PC-3 (cell line): ENCODE measurements around the gene AEN. TPM values are rescaled to one million over a fixed set of nuclear protein-coding genes. Genes with fewer than 3 reads are reported as not detected.

Experiments
- ATAC-seq: fragments of 200-7000 bp; cut with Tn5 transposase; 2 replicates; pipeline ENCODE4 v1.9.1; 2020; ENCODE audit warnings: mild to moderate bottlenecking, moderate library complexity
- BruUV-seq: library from RNA; stranded (reverse); fragments of 400-500 nt; replicated peaks from 2 replicates; lab custom pipeline; 2021; lab: Mats Ljungman, UMichigan
- CTCF ChIA-PET: fragments of 300-600 bp; sonication (Branson Sonifier 250); formaldehyde crosslinking; loops from one replicate; lab custom pipeline; 2022; ENCODE audit warnings: antibody characterized with exemption; lab: Charles Lee
- POLR2A ChIA-PET: fragments of 300-600 bp; sonication (Branson Sonifier 250); formaldehyde crosslinking; loops from one replicate; lab custom pipeline; 2022; ENCODE audit warnings: antibody characterized with exemption; ENCODE audit not compliant: unreplicated experiment; lab: Charles Lee
- DNase-seq: peaks from one replicate; pipeline ENCODE4 v3.0.0-alpha.2; 2015
- H2AFZ ChIP-seq: fragments of 300-600 bp; sonication (generic); 2 replicates; pipeline ENCODE4 v1.6.0; 2016; ENCODE audit warnings: antibody characterized with exemption, low read length
- H3F3A ChIP-seq: fragments of 300-600 bp; sonication (generic); one replicate; pipeline ENCODE4 v1.6.0; 2017; ENCODE audit warnings: antibody characterized with exemption, low read length, control low read depth, mild to moderate bottlenecking; ENCODE audit not compliant: unreplicated experiment
- H3K27ac ChIP-seq: fragments of 300-600 bp; sonication (generic); 2 replicates; pipeline ENCODE4 v1.5.1; 2016; ENCODE audit warnings: mild to moderate bottlenecking, low read length
- H3K27me3 ChIP-seq: fragments of 300-600 bp; sonication (generic); 2 replicates; pipeline ENCODE4 v1.6.1; 2016; ENCODE audit warnings: low read length, mixed read lengths
- H3K36me3 ChIP-seq: fragments of 300-600 bp; sonication (generic); 2 replicates; pipeline ENCODE4 v1.6.1; 2016; ENCODE audit warnings: low read depth, mixed run types, low read length, mixed read lengths
- H3K4me1 ChIP-seq: fragments of 300-600 bp; sonication (generic); 2 replicates; pipeline ENCODE4 v1.5.1; 2016; ENCODE audit warnings: low read length; ENCODE audit not compliant: insufficient read depth
- H3K4me2 ChIP-seq: fragments of 300-600 bp; sonication (generic); 2 replicates; pipeline ENCODE4 v1.6.0; 2016; ENCODE audit warnings: low read length
- H3K4me3 ChIP-seq: fragments of 300-600 bp; sonication (generic); 2 replicates; pipeline ENCODE4 v1.5.1; 2016; ENCODE audit warnings: mild to moderate bottlenecking, low read length, mixed read lengths
- H3K79me2 ChIP-seq: fragments of 300-600 bp; sonication (generic); 2 replicates; pipeline ENCODE4 v1.6.1; 2017; ENCODE audit warnings: low read length, mixed read lengths
- H3K9ac ChIP-seq: fragments of 300-600 bp; sonication (generic); 2 replicates; pipeline ENCODE4 v1.6.0; 2016; ENCODE audit warnings: mild to moderate bottlenecking, low read length
- H3K9me2 ChIP-seq: fragments of 300-600 bp; sonication (generic); replicated peaks from 2 replicates; pipeline ENCODE4 v1.6.1; 2016; ENCODE audit warnings: mixed run types, low read length, mixed read lengths
- H3K9me3 ChIP-seq: fragments of 300-600 bp; sonication (generic); 2 replicates; pipeline ENCODE4 v1.6.1; 2016; ENCODE audit warnings: low read length, mixed read lengths
- H4K20me1 ChIP-seq: fragments of 300-600 bp; sonication (generic); 2 replicates; pipeline ENCODE4 v1.6.1; 2016; ENCODE audit warnings: low read length, mixed read lengths
- EZH2 ChIP-seq: fragments of 300-600 bp; sonication (generic); IDR thresholded peaks from one replicate; pipeline ENCODE4 v1.6.1; 2017; ENCODE audit warnings: antibody characterized with exemption, mild to moderate bottlenecking, low read length; ENCODE audit not compliant: unreplicated experiment
- EZH2phosphoT487 ChIP-seq: fragments of 300-600 bp; sonication (generic); IDR thresholded peaks from 2 replicates; pipeline ENCODE4 v1.6.1; 2018; ENCODE audit warnings: mild to moderate bottlenecking, antibody characterized with exemption, low read length, borderline replicate concordance
- intact Hi-C: fragments of 100-400 bp; cut with micrococcal nuclease; formaldehyde crosslinking; loops from 2 replicates; pipeline ENCODE4 v1.9.0; 2023
- total RNA-seq: library from RNA; depleted of rRNA; stranded (reverse); fragments of >200 nt; gene quantifications from 2 replicates; pipeline ENCODE4 v1.2.3, GENCODE V29; 2014
- TF ChIP-seq, protein P1 (sequence below): fragments of 300-600 bp; sonication (generic); conservative IDR thresholded peaks from 2 replicates; pipeline ENCODE4 v1.5.1; 2017; ENCODE audit warnings: antibody characterized with exemption, low read depth, mild to moderate bottlenecking, low read length

AEN gene
- total RNA-seq, 1 experiment from 2014 or later, result 81.3 TPM

DNA sequence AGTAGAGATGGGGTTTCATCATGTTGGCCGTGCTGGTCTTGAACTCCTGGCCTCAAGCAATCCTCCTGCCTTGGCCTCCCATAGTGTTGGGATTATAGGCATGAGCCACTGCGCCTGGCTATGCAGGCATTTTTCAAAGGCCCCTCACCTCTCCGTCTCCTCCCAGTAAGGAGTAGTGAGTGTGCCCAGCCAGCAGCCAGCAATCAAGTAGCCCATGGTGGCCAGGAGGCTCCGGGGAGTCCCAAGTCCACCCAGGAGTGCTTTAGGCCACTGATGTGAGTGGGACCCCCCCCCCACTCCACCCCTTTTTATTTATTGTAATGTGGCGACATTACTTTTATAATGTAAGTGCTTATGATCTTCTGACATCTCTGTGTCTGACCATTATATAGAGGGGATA is 25.8 kb downstream of the AEN start:
- Histone ChIP-seq H3K4me1 (peaks cover 32% of the 10 kb centered on the region), H3F3A (no peaks in the 10 kb centered on the region), H4K20me1 (no peaks in the 10 kb centered on the region), H3K36me3 (no peaks in the 10 kb centered on the region), H2AFZ (no peak overlapping the region), H3K27me3 (no peaks in the 10 kb centered on the region), H3K27ac (peak overlapping the region; percentile 99), H3K9me2 (no peaks in the 10 kb centered on the region), H3K9me3 (no peaks in the 10 kb centered on the region), H3K79me2 (no peaks in the 10 kb centered on the region), H3K4me2 (no peak overlapping the region), H3K4me3 (no peak overlapping the region), H3K9ac (peak overlapping the region; percentile 88)
- ChIA-PET CTCF (no interaction called here), POLR2A (no interaction called here)
- no TSS peak for BruUV-seq
- intact Hi-C loops, result no loop called here
- TF ChIP-seq EZH2phosphoT487 (no peak), EZH2 (no peak)
- TF ChIP-seq, protein P1, sequence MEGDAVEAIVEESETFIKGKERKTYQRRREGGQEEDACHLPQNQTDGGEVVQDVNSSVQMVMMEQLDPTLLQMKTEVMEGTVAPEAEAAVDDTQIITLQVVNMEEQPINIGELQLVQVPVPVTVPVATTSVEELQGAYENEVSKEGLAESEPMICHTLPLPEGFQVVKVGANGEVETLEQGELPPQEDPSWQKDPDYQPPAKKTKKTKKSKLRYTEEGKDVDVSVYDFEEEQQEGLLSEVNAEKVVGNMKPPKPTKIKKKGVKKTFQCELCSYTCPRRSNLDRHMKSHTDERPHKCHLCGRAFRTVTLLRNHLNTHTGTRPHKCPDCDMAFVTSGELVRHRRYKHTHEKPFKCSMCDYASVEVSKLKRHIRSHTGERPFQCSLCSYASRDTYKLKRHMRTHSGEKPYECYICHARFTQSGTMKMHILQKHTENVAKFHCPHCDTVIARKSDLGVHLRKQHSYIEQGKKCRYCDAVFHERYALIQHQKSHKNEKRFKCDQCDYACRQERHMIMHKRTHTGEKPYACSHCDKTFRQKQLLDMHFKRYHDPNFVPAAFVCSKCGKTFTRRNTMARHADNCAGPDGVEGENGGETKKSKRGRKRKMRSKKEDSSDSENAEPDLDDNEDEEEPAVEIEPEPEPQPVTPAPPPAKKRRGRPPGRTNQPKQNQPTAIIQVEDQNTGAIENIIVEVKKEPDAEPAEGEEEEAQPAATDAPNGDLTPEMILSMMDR, result no peak
- DNase-seq, result no peak
- ATAC-seq, result no peak

DNA sequence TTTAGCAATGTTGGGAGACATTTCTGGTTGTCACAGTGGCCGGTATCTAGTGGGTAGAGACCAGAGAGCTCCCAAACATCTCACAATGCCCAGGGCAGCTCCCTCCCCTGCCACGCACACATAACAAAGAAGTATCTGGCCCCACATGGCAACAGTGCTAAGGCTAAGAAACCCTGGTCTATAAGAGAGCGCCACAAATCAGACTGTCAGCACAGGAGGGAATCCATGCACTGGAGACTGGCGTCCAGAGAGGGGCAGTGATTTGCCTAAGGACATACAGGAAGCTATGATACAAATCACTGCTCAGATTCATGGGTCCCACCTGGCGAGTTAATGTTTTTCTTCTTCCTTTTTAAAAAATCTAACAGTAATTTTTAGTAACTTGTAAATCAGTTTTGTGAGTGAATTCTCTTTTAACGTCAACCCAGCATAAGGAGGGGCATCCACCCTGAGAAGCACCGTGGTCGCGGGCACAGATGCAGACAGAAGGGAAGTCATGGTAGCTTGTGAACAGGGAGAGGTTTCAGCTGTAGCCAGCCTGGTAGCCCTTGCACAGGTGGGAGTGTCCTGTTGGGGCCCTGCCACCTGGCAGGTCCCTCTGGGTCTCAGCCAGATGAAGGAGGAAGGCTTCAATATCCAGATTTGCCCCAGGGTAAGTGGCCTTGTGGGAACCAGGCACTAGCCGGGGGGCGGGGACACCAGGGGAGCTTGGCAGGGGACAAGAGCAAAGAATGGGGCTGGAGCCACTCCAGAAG is 26.4 kb downstream of the AEN start:
- Histone ChIP-seq H2AFZ (no peak overlapping the region), H3K4me3 (no peak overlapping the region), H3K9me2 (no peaks in the 10 kb centered on the region), H3K9ac (peak overlapping the region; percentile 88), H3K79me2 (no peaks in the 10 kb centered on the region), H4K20me1 (no peaks in the 10 kb centered on the region), H3K36me3 (no peaks in the 10 kb centered on the region), H3K4me2 (peak overlapping the region; percentile 75; the same call in 1 of the 2 replicates), H3K27me3 (no peaks in the 10 kb centered on the region), H3K27ac (peak overlapping the region; percentile 99), H3K4me1 (peaks cover 32% of the 10 kb centered on the region), H3F3A (no peaks in the 10 kb centered on the region), H3K9me3 (no peaks in the 10 kb centered on the region)
- peak; percentile 51 for DNase-seq
- TF ChIP-seq, protein P1, result no peak
- TF ChIP-seq EZH2 (no peak), EZH2phosphoT487 (no peak)
- no peak; the same call in 1 of the 2 replicates for ATAC-seq
- no TSS peak for BruUV-seq
- POLR2A ChIA-PET, result no interaction called here
- intact Hi-C loops, result no loop called here
- CTCF ChIA-PET, result no interaction called here
